ENCODE data around the gene MCEMP1.

The MCEMP1 gene

GRCh38 chr19:7699003-7699402 lies 22.1 kb downstream of the MCEMP1 start:
- DNase-seq: no peak

- DNase-seq: no peak
These were observed 22.8 kb downstream of the MCEMP1 start for GRCh38 chr19:7699417-7700401.

GRCh38 chr19:7701049-7701653 lies 24.3 kb downstream of the MCEMP1 start:
- DNase-seq: no peak

- DNase-seq: no peak
These were observed 25.0 kb downstream of the MCEMP1 start, which contains the start of gene FCER2 for GRCh38 chr19:7701654-7702457. Gene FCER2 (minus strand): TSS chr19:7702131. CDS start chr19:7699760, 2,371 bp downstream.

GRCh38 chr19:7703332-7703731 lies 26.4 kb downstream of the MCEMP1 start:
- no peak for DNase-seq

- DNase-seq: no peak
These were observed 27.6 kb downstream of the MCEMP1 start for GRCh38 chr19:7704280-7705060.

- DNase-seq: peak in 1 of 2 donors; percentile 4
These were observed 28.7 kb downstream of the MCEMP1 start for GRCh38 chr19:7705387-7706187.

- no peak for DNase-seq
These were observed 29.5 kb downstream of the MCEMP1 start for GRCh38 chr19:7706188-7706954.

- no peak for DNase-seq
These were observed 30.1 kb downstream of the MCEMP1 start for GRCh38 chr19:7706955-7707456.

GRCh38 chr19:7709932-7710460 lies 33.1 kb downstream of the MCEMP1 start:
- DNase-seq: no peak

- DNase-seq: no peak
These were observed 33.7 kb downstream of the MCEMP1 start for GRCh38 chr19:7710616-7711015.

- DNase-seq: no peak
These were observed 38.8 kb downstream of the MCEMP1 start for GRCh38 chr19:7715671-7716070.

GRCh38 chr19:7716762-7717161 lies 39.9 kb downstream of the MCEMP1 start:
- DNase-seq: no peak

- no peak for DNase-seq
These were observed 41.8 kb downstream of the MCEMP1 start for GRCh38 chr19:7718668-7719067.

- DNase-seq: no peak
These were observed 43.5 kb downstream of the MCEMP1 start for GRCh38 chr19:7720351-7720750.

- no peak for DNase-seq
These were observed 45.4 kb downstream of the MCEMP1 start for GRCh38 chr19:7722231-7722651.

- no peak for DNase-seq
These were observed 48.9 kb downstream of the MCEMP1 start for GRCh38 chr19:7725791-7726190.

- DNase-seq: no peak
These were observed 52.3 kb downstream of the MCEMP1 start for GRCh38 chr19:7729211-7729610.
